ENCODE measurements around the gene PTCD3.

PTCD3 gene

DNA sequence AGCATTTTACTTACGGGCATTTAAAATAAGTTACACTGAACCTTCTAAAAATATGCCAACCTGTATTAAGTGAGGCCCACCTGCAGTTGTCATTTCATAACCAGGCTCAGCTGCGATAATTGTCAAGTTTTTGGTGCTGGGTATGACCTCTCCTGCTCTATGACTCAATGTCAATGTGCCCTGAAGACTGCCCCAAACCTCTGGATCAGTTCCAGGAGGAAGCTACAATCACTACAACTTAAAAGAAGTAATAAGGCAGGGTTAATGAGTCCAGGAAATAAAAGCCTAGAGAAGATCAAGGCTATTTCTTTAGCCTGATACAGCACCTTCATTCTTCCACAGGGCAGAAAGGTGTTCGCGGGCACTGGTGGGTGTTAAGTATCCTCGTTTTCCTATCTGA lies 23.3 kb upstream of the PTCD3 start:
- DNase-seq: no peak

DNA sequence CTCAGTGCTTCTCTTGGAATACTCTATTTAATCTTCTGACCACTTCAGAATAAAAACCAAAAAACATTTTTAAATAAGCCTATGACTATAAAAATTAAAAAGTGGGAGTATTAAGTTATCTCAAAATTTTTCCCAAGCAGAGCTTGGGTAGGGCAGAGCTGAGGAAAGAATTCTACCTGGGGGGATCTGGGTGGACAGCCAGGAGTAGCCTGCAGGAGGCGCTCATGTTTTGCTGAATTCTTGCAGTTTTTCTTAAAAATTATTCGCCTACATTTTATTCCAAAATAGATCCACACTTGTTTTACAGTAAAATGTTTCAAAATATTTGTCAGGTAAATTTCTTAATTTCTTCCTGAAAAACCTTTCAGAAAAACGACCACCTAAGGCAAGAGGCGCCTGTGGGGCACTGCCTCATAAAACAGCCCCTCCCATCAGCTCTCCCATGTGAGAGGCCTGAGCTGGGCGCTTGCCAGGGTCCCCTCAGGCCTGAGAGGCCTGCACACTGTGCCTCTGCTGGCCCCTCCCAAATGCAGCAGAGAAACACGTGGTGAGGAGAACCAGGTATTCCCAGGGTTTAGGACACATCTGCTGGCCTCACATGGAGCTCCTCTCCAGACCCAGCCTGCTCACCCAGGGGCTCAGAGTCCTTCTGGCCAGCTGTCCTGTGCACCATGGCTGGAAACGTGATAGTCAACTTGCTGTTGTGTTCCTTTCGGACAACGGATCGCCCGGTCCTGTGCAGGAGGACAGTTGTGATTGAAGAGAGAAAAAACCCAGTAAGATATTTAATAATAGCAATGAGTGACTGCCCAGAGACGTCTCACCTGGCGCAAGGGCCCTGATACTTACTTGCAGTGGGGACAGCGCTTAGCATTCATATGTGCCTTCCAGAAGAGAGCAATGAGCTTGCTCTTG lies 17.8 kb upstream of the PTCD3 start:
- DNase-seq: no peak

DNA sequence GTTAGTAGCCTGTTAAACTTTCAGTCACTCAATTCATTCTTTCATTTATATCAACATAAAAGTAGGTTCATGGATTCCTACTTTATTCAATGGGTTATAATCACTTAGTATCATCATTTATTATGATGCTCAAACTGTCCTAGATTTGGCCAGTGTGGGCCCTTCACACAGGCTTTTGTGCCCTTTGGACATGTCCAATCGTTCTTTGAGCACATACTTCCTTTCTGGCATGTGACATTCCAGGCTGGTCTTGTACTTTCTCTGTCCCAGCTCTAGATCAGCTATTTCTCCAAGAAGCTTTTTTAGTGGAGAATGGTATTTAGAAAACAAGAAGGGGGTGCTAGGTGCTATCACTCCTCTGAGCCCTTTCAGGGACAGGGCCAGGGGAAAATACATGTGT lies 11.8 kb upstream of the PTCD3 start:
- DNase-seq: no peak

DNA sequence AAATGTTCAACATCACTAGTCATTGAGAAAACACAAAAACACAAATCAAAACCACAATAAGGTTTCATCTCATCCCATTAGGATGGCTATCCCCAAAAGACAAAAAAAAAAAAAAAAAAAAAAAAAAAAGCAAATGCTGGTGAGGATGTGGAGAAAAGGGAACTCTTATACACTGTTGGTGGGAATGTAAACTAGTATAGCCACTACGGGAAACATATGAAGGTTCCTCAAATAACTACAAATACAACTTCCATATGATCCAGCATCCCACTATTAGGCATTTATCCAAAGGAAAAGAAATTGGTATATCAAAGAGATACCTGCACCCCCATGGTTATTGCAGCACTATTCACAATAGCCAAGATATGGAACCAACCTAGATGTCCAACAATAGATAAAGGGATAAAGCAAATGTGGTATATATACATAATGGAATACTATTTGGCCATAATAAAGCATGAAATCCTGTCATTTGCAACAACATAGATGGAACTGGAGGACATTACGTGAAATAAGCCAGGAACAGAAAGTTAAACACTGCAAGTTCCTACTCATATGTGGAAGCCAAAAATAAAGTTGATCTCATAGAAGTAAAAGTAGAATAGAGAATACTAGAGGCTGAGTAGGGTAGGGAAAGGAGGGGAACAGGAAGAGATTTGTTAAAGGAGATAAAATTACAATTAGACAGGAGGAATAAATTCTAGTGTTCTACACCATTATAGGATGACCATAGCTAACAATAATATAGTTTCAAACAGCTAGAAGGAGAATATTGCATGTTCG lies 8.7 kb upstream of the PTCD3 start:
- no peak for DNase-seq

DNA sequence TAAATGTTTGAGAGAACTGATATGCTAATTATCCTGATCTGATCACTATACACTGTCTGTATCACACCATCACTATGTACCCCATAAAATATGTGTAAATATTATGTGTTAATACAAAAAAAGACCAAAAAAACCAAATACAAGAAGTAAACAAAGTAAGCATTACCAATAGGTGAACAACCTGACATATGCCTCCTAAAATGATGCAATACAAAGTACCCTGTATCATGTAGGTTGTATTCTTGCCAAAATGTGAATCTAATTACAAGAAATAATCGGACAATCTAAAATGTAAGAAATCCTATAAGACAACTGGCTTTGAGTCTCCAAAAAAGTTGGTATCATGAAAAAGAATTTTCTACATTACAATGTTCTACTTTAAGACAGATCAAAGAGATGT lies 8.1 kb upstream of the PTCD3 start:
- DNase-seq: no peak

DNA sequence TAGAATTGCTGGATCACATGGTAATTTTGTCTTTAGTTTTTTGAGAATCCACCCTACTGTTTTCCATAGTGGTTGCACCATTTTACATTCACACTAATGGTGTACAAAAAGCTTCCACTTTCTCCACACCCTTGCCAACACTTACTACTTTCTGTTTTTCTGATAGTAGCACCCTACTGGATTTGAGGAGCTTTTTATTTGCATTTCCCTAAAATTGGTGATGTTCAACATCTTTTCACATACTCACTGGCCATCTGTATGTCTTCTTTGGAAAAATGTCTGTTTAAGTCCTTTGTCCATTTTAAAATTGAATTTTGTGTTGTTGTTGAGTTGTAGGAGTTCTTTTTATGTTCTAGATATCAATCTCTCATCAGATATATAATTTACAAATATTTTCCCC lies 3.9 kb upstream of the PTCD3 start:
- DNase-seq: no peak

DNA sequence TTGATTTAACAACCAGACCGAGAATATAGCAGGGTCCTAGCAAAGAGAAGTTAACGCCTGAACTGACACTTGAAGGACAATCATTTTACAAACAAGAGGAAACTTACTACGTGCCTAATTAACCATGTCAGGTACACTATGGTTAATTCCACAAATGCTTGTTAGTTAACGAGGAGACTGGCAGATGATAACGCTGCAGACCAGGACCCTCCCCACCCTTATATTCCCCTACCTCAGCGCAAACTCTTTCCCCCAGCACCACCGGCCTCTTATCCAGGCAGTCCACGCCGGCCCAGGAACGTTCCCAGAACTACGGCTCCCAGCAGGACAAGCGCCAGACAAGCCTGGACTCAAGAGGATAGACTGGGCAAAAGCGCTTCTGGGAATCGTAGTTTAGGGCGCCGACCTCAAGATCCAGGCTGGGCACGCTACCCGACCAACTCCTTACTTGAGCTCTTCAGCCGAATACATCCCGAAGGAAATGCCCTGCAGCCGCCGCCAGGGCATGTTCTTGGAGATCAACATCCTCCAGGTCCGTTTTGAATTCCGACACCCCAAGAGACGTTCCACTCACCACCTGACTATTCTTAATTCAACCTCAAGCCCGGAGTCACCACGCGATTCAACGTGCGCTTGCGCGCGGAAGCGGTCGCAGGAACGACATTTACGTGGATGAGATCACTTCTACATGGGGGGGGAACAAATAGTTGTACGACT lies 625 bp upstream of the PTCD3 start, which contains the start of gene POLR1A:
Gene POLR1A (minus strand): TSS at position 635 of the 717 bp plus-strand sequence. CDS start 110 bp downstream, at position 525.
- DNase-seq: peak; percentile 83 to 91

DNA sequence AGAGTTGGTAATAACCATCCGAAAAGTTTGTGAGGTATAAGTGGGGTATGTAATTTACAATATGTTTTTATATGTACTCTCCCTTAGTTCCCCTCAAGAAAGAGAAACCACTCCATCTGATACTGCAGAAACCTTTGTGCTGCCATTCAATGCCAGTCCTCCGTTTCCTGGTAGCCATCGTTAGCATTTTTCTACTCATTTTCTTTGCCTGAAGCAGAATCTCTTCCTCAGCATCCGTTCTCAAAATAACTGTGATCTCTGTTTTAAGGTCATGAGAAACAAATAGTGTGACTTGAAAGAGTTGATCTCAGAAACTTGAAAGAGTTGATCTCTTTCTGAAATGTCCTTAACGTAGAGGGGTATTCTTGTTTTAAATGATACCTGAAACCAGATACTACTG lies 996 bp downstream of the PTCD3 start:
- no peak for DNase-seq

DNA sequence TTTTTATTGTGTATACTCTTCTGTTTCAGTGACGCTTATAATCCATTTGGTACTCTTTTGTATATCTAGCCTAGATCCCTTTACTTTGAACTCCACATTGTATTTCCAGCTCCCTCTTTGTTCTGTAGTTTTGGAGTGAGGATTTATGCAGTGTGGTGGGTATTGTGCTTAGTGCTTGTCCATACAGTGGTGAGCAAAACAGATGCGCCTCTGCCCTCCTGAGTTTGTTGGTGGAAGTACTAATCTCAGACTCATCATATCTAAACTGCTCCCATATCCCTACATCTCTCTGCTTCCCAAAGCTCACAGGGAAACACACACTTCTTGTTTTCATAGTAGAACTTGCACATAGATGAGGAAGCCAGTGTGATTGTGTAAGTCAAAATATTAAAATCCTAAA lies 12.1 kb downstream of the PTCD3 start:
- no peak for DNase-seq

DNA sequence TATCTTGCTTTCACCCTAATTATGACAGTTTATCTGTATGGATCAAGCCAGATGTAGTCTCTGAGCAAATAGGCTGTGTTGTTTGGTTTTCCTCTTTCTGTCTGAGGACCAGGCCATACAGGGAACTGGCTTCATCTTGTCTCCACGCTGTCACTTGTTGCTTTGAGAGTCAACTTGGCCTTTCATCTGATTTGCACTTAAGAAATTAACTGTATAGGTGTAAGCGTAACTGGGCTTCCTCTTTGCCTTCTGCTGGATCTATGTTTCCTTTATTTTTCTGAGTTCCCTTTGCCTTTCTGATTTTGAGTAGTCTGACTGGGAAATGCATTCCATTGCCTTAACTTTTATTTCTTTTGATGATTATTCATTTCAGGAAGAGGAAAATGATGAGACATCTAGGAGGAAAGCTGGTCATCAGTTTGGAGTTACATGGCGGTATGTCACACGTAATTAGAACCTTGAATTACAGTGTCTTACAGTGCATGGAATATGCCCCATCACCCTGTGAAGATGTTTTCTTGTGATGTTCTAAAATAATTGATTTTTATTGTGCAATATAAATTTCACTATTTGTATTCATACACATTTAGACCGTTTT lies 17.4 kb downstream of the PTCD3 start:
- DNase-seq: no peak

DNA sequence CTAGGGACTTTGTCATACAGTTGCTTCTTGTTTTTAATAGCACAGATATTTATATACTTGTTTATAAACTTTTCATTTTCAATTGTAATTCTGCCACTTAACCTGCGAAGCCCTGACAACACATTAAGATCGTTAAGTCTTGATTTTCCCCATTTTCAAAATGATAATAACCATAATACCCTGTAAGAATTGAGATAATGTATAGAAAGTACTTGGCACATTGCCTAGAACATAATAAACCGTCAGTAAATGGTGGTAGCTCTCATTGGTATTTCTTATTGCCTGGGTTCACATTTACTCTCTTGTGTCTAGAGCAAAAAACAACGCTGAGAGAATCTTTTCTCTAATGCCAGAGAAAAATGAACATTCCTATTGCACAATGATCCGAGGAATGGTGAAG lies 18.6 kb downstream of the PTCD3 start:
- DNase-seq: no peak

DNA sequence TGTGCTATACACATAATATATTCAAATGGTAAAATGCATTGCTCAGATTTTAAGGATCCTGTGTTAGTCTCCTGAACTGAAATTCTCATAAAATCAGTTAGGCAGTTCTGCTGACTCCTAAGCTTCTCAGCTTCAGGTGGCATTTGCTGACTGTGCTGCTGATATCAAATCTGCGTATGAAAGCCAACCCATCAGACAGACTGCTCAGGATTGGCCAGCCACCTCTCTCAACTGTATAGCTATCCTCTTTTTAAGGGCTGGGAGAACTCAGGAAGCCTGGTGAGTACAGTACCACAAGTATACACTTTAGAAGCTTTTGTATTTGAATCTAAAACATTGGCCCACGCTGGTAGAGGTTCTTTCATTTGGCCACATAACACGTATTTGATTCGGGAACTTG lies 28.7 kb downstream of the PTCD3 start:
- no peak for DNase-seq

DNA sequence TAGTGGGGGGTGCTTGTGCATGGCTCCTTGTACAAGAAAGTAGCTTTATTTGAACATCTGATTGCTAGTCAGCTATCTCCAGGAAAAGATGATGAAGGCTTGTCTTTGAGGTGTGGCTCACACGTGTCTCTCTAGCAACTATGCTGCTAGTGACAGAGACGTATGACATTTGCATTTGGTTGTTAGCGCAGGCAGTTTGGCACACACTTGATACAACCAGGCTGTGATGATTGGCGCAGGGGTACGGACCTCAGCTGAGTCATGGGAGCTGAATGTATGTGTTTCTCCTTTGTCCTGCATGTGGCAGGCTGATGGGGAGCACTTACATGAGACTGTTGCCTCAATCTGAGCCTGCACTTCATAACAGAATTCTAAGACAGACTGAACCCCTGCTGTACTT lies 29.6 kb downstream of the PTCD3 start:
- DNase-seq: no peak

DNA sequence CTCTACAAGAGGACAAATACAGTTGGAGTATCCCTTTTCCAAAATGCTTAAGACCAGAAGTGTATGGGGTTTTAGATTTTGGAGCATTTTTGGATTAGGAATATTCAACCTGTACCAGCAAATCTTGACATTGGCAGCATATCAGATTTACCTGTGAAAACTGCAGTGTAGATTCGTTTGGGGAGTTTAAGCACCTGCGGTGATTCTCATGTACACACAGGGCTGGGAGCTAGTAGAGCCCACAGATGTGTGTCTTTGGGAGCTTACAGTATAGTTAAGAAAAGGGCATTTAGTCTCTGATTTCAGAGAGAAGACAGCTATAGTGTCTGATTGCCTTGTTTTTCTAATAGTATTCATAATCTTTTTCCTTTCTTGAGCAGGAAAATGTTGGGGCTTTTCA lies 30.1 kb downstream of the PTCD3 start:
- DNase-seq: no peak

DNA sequence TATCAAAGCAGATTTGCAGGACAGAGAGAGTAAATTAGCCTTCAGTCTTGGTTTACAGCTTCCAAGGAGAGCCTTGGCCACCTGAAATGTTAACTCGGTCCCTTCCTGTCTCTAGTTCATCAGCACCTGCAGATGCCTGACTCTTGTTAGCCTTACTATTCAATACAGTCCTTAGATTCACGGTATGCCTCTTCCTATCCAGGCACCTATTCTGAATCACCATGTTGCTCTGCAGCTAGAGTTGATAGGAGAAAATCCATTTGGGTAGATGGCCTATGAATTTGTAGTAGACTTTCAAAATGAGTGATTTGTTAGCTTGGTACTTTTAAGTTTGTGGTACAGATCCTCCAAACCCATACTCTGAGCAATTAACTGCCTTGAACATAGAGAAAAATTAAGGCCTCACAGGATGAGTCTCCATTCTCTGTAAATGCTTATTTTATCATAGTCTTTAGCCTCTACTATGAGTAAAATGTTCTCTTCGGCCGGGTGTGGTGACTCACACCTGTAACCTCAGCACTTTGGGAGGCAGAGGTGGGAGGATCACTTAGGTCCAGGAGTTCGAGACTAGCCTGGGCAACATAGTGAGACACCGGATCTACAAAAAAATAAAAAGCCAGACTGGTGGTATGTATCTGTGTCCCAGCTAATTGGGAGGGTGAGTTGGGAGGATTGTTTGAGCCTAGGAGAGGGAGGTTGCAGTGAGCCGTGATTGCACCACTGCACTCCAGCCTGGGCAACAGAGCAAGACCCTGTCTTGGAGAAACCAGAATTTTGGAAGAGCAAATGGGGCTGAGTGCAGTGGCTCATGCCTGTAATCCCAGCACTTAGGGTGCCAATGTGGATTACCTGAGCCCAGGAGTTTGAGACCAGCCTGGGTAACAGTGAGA lies 32.9 kb downstream of the PTCD3 start:
- DNase-seq: no peak

DNA sequence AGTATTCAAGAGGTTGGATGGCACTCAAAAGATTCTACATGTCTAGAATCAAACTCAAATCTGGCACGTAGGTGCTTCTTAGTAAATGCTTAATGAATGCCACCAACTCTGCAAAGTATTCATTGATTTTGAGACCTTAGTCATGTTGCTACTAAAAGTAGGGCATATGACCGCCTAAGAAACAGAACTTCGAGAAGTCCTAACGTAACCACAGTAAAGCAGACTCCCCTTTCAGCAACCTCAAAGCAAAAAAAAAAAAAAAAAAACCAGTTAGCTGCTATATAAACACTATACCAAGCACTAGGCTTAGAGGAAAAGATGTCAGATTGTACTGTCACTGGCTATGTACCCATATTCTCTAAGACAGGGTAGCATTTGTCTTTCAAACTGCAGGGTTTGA lies 33.9 kb downstream of the PTCD3 start:
- no peak for DNase-seq

DNA sequence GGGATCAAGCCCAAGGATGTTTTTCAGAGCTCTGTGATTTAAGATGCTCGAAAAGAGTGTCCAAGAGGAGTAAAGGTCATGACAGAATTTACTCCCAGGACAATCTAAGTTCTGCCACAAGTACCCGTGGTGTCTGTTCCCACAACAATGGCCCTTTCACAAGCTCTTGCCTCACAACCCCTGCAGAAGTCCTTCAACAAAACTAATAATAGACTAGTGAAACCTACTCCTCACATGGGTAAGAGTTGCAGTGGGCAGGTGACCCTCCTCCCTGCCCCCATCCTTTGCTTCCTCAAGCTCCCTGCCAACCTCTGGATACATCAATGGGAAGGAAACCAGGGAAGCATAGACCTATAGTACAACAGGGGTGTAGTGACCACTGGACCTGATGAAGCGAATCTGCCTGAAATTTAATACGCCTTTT lies 34.9 kb downstream of the PTCD3 start:
- DNase-seq: no peak

DNA sequence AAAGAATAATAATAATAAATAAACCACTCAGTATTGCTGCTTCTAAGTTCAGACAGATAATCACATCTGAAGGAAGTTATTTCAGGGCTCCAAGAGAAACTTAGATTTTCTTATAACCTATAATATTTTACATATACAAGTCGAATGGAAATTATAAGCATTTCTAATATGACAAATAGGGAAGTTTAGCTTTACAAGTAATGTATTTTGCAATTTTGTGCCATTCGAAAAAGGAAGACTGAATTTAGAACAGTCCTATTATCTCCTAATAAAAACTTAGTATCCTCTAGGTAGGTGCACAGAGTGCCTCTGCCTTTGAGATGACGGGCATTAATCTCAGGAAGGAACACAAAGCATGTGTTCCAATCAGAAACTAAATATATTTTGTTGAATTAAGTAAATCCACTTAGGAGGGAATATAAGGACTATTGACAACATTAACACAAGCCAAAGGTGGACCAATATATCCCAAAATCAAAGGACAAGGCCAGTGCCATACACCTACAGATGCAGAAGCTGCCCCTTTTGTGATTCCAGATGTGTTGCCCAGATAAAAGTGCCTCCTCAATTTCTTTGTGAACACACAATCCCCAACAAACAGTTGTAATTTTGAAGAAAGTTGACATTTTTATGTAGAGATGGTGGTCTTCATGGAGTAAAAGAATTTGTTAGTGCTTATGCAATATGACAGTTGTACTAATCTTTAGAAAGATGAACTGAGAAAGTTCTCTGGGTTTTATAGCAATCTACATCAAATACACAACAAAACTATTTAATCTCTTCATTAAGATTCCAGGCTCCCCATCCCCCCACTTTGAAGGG lies 36.6 kb downstream of the PTCD3 start:
- no peak for DNase-seq

DNA sequence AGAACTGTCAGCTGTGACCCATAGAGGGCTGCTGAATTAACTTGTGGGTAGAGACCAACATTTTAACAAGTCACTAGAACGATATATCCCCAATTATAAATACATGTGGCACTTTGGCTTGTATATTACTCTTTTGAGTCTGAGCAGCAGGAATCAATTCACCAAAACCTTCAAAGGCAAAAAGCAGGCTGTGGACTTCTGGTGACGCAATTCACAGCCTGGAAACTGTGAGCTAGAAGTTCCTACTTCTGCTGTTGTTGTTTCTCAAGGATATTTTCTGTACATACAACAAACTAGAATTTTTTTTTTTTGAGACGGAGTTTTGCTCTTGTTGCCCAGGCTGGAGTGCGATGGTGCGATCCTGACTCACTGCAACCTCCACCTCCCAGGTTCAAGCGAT lies 37.3 kb downstream of the PTCD3 start:
- DNase-seq: no peak

DNA sequence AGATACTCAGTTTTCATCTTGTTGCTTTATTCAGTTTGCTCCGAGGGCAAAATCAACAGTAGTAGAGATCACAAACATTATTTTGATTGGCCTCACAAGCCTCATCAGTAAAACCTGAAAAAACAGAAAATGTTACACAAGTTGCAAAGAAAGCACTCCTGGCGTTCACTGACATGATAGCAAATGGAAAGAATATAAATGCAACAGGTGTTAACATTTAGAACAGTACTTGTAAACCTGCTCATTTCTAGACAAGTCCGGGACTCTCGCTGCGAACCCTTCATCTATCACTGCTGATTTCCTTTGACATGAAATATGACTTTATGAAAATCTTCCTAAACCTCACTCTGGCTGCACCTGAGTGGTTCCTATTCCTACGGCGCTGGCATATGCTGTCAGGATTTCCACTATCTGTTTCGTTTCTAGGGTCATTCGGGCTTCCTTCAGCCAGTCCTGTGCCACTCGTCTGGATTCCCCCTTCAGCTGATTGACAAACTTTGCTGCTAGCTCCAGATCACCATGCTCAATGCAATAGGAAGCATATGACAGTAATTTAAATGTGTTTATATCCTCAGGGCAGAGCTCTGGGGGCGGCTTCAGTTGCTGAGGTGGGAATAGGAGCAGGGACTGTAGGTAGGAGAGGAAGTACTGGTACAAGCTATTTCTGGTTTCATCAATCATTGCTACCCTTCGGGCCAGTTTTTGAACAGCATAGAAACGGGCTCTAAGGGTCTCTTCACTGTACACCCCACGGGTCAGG lies 38.1 kb downstream of the PTCD3 start:
- DNase-seq: no peak
